Measurements from ENCODE around the gene SNRNP200.
"Not testable (repeated sequence)": the region's sequence is repeated elsewhere in the genome, so short reads cannot be mapped to it uniquely, and the experiment has no call there.

Gene SNRNP200

GRCh38 chr2:96257744-96258143 lies 47.6 kb downstream of the SNRNP200 start:
- H3K9ac ChIP-seq (ENCODE audit: low read length in 5 of 5), result peak overlapping the region in 4 of 5 donors; percentile 48 to 63 (median 53)
- peak overlapping the region; percentile 94 for H3K27ac ChIP-seq (ENCODE audit: low read depth, low read length)
- H3K4me3 ChIP-seq (ENCODE audit: low read depth in 1 of 5, low read length in 5 of 5), result peak overlapping the region in 1 of 5 donors; percentile 14
- H3K36me3 ChIP-seq (ENCODE audit: control insufficient read depth in 5 of 5, insufficient read depth in 5 of 5, low read length in 5 of 5), result peaks cover 3 to 47% (median 33%) of the 10 kb centered on the region in 5 donors
- not testable (repeated sequence) for H3K27me3 ChIP-seq (ENCODE audit: control insufficient read depth in 5 of 5, insufficient read depth in 4 of 5, low read length in 5 of 5); H3K9me3 ChIP-seq (ENCODE audit: control insufficient read depth in 5 of 5, low read length in 5 of 5)
- peaks cover 30 to 84% (median 70%) of the 10 kb centered on the region in 5 donors for H3K4me1 ChIP-seq (ENCODE audit: control insufficient read depth in 5 of 5, insufficient read depth in 5 of 5, low read length in 5 of 5)

- Histone ChIP-seq H3K9me3 (ENCODE audit: control insufficient read depth in 5 of 5, low read length in 5 of 5) (no peaks in the 10 kb centered on the region), H3K4me3 (ENCODE audit: low read depth in 1 of 5, low read length in 5 of 5) (no peak overlapping the region), H3K9ac (ENCODE audit: low read length in 5 of 5) (peak overlapping the region in 1 of 5 donors; percentile 45), H3K27ac (ENCODE audit: low read depth, low read length) (peak overlapping the region; percentile 94), H3K27me3 (ENCODE audit: control insufficient read depth in 5 of 5, insufficient read depth in 4 of 5, low read length in 5 of 5) (no peaks in the 10 kb centered on the region), H3K36me3 (ENCODE audit: control insufficient read depth in 5 of 5, insufficient read depth in 5 of 5, low read length in 5 of 5) (peaks cover 3 to 52% (median 42%) of the 10 kb centered on the region in 5 donors), H3K4me1 (ENCODE audit: control insufficient read depth in 5 of 5, insufficient read depth in 5 of 5, low read length in 5 of 5) (peaks cover 33 to 82% (median 73%) of the 10 kb centered on the region in 5 donors)
Observed at GRCh38 chr2:96256611-96257113, 48.7 kb downstream of the SNRNP200 start.

GRCh38 chr2:96254571-96254970 lies 50.8 kb downstream of the SNRNP200 start:
- Histone ChIP-seq H3K9ac (ENCODE audit: low read length in 5 of 5) (peak overlapping the region in 1 of 5 donors; percentile 6), H3K9me3 (ENCODE audit: control insufficient read depth in 5 of 5, low read length in 5 of 5) (no peaks in the 10 kb centered on the region), H3K36me3 (ENCODE audit: control insufficient read depth in 5 of 5, insufficient read depth in 5 of 5, low read length in 5 of 5) (peaks cover 3 to 50% (median 40%) of the 10 kb centered on the region in 5 donors), H3K4me3 (ENCODE audit: low read depth in 1 of 5, low read length in 5 of 5) (no peak overlapping the region), H3K4me1 (ENCODE audit: control insufficient read depth in 5 of 5, insufficient read depth in 5 of 5, low read length in 5 of 5) (peaks cover 25 to 77% (median 65%) of the 10 kb centered on the region in 5 donors), H3K27ac (ENCODE audit: low read depth, low read length) (peak overlapping the region; percentile 5), H3K27me3 (ENCODE audit: control insufficient read depth in 5 of 5, insufficient read depth in 4 of 5, low read length in 5 of 5) (no peaks in the 10 kb centered on the region)

GRCh38 chr2:96253006-96253405 lies 52.3 kb downstream of the SNRNP200 start:
- no peak overlapping the region for H3K27ac ChIP-seq (ENCODE audit: low read depth, low read length)
- H3K36me3 ChIP-seq (ENCODE audit: control insufficient read depth in 5 of 5, insufficient read depth in 5 of 5, low read length in 5 of 5), result peaks cover 3 to 46% (median 38%) of the 10 kb centered on the region in 5 donors
- no peak overlapping the region for H3K9ac ChIP-seq (ENCODE audit: low read length in 5 of 5)
- no peak overlapping the region for H3K4me3 ChIP-seq (ENCODE audit: low read depth in 1 of 5, low read length in 5 of 5)
- peaks cover 12 to 65% (median 53%) of the 10 kb centered on the region in 5 donors for H3K4me1 ChIP-seq (ENCODE audit: control insufficient read depth in 5 of 5, insufficient read depth in 5 of 5, low read length in 5 of 5)
- H3K9me3 ChIP-seq (ENCODE audit: control insufficient read depth in 5 of 5, low read length in 5 of 5), result no peaks in the 10 kb centered on the region
- no peaks in the 10 kb centered on the region for H3K27me3 ChIP-seq (ENCODE audit: control insufficient read depth in 5 of 5, insufficient read depth in 4 of 5, low read length in 5 of 5)

GRCh38 chr2:96252526-96252925 lies 52.8 kb downstream of the SNRNP200 start:
- peaks cover 3 to 46% (median 38%) of the 10 kb centered on the region in 5 donors for H3K36me3 ChIP-seq (ENCODE audit: control insufficient read depth in 5 of 5, insufficient read depth in 5 of 5, low read length in 5 of 5)
- H3K4me3 ChIP-seq (ENCODE audit: low read depth in 1 of 5, low read length in 5 of 5), result no peak overlapping the region
- no peak overlapping the region for H3K27ac ChIP-seq (ENCODE audit: low read depth, low read length)
- H3K9ac ChIP-seq (ENCODE audit: low read length in 5 of 5), result peak overlapping the region in 1 of 5 donors; percentile 2
- no peaks in the 10 kb centered on the region for H3K27me3 ChIP-seq (ENCODE audit: control insufficient read depth in 5 of 5, insufficient read depth in 4 of 5, low read length in 5 of 5)
- H3K4me1 ChIP-seq (ENCODE audit: control insufficient read depth in 5 of 5, insufficient read depth in 5 of 5, low read length in 5 of 5), result peaks cover 10 to 61% (median 48%) of the 10 kb centered on the region in 5 donors
- H3K9me3 ChIP-seq (ENCODE audit: control insufficient read depth in 5 of 5, low read length in 5 of 5), result no peaks in the 10 kb centered on the region

GRCh38 chr2:96251721-96252292 lies 53.5 kb downstream of the SNRNP200 start:
- Histone ChIP-seq H3K9ac (ENCODE audit: low read length in 5 of 5) (no peak overlapping the region), H3K27ac (ENCODE audit: low read depth, low read length) (peak overlapping the region; percentile 44), H3K4me3 (ENCODE audit: low read depth in 1 of 5, low read length in 5 of 5) (no peak overlapping the region), H3K36me3 (ENCODE audit: control insufficient read depth in 5 of 5, insufficient read depth in 5 of 5, low read length in 5 of 5) (peaks cover 3 to 46% (median 38%) of the 10 kb centered on the region in 5 donors), H3K9me3 (ENCODE audit: control insufficient read depth in 5 of 5, low read length in 5 of 5) (no peaks in the 10 kb centered on the region), H3K27me3 (ENCODE audit: control insufficient read depth in 5 of 5, insufficient read depth in 4 of 5, low read length in 5 of 5) (no peaks in the 10 kb centered on the region), H3K4me1 (ENCODE audit: control insufficient read depth in 5 of 5, insufficient read depth in 5 of 5, low read length in 5 of 5) (peaks cover 10 to 58% (median 43%) of the 10 kb centered on the region in 5 donors)

- H3K9me3 ChIP-seq (ENCODE audit: control insufficient read depth in 5 of 5, low read length in 5 of 5), result no peaks in the 10 kb centered on the region
- peaks cover 2 to 37% (median 35%) of the 10 kb centered on the region in 5 donors for H3K36me3 ChIP-seq (ENCODE audit: control insufficient read depth in 5 of 5, insufficient read depth in 5 of 5, low read length in 5 of 5)
- no peak overlapping the region for H3K9ac ChIP-seq (ENCODE audit: low read length in 5 of 5)
- no peak overlapping the region for H3K4me3 ChIP-seq (ENCODE audit: low read depth in 1 of 5, low read length in 5 of 5)
- peaks cover 12 to 63% (median 53%) of the 10 kb centered on the region in 5 donors for H3K4me1 ChIP-seq (ENCODE audit: control insufficient read depth in 5 of 5, insufficient read depth in 5 of 5, low read length in 5 of 5)
- no peaks in the 10 kb centered on the region for H3K27me3 ChIP-seq (ENCODE audit: control insufficient read depth in 5 of 5, insufficient read depth in 4 of 5, low read length in 5 of 5)
- H3K27ac ChIP-seq (ENCODE audit: low read depth, low read length), result peak overlapping the region; percentile 44
Observed at GRCh38 chr2:96250188-96250587, 55.2 kb downstream of the SNRNP200 start.

GRCh38 chr2:96249654-96250053 lies 55.7 kb downstream of the SNRNP200 start:
- peak overlapping the region; percentile 44 for H3K27ac ChIP-seq (ENCODE audit: low read depth, low read length)

GRCh38 chr2:96248624-96249023 lies 56.7 kb downstream of the SNRNP200 start:
- peaks cover 4 to 53% (median 45%) of the 10 kb centered on the region in 5 donors for H3K4me1 ChIP-seq (ENCODE audit: control insufficient read depth in 5 of 5, insufficient read depth in 5 of 5, low read length in 5 of 5)

More at GRCh38 chr2:96249654-96250053, 55.7 kb downstream of the SNRNP200 start:
- Histone ChIP-seq H3K36me3 (ENCODE audit: control insufficient read depth in 5 of 5, insufficient read depth in 5 of 5, low read length in 5 of 5) (peaks cover 0 to 31% (median 30%) of the 10 kb centered on the region in 5 donors), H3K4me1 (ENCODE audit: control insufficient read depth in 5 of 5, insufficient read depth in 5 of 5, low read length in 5 of 5) (peaks cover 7 to 62% (median 52%) of the 10 kb centered on the region in 5 donors), H3K9me3 (ENCODE audit: control insufficient read depth in 5 of 5, low read length in 5 of 5) (no peaks in the 10 kb centered on the region), H3K4me3 (ENCODE audit: low read depth in 1 of 5, low read length in 5 of 5) (no peak overlapping the region), H3K27me3 (ENCODE audit: control insufficient read depth in 5 of 5, insufficient read depth in 4 of 5, low read length in 5 of 5) (no peaks in the 10 kb centered on the region), H3K9ac (ENCODE audit: low read length in 5 of 5) (peak overlapping the region in 1 of 5 donors; percentile 26)

GRCh38 chr2:96247896-96248295 lies 57.5 kb downstream of the SNRNP200 start:
- Histone ChIP-seq H3K27me3 (ENCODE audit: control insufficient read depth in 5 of 5, insufficient read depth in 4 of 5, low read length in 5 of 5) (no peaks in the 10 kb centered on the region), H3K36me3 (ENCODE audit: control insufficient read depth in 5 of 5, insufficient read depth in 5 of 5, low read length in 5 of 5) (peaks cover 0 to 14% (median 12%) of the 10 kb centered on the region in 5 donors), H3K27ac (ENCODE audit: low read depth, low read length) (no peak overlapping the region), H3K4me3 (ENCODE audit: low read depth in 1 of 5, low read length in 5 of 5) (no peak overlapping the region), H3K9ac (ENCODE audit: low read length in 5 of 5) (no peak overlapping the region), H3K9me3 (ENCODE audit: control insufficient read depth in 5 of 5, low read length in 5 of 5) (no peaks in the 10 kb centered on the region), H3K4me1 (ENCODE audit: control insufficient read depth in 5 of 5, insufficient read depth in 5 of 5, low read length in 5 of 5) (peaks cover 4 to 53% (median 43%) of the 10 kb centered on the region in 5 donors)

More at GRCh38 chr2:96248624-96249023, 56.7 kb downstream of the SNRNP200 start:
- Histone ChIP-seq H3K27ac (ENCODE audit: low read depth, low read length) (no peak overlapping the region), H3K4me3 (ENCODE audit: low read depth in 1 of 5, low read length in 5 of 5) (no peak overlapping the region), H3K27me3 (ENCODE audit: control insufficient read depth in 5 of 5, insufficient read depth in 4 of 5, low read length in 5 of 5) (no peaks in the 10 kb centered on the region), H3K36me3 (ENCODE audit: control insufficient read depth in 5 of 5, insufficient read depth in 5 of 5, low read length in 5 of 5) (peaks cover 0 to 21% (median 20%) of the 10 kb centered on the region in 5 donors), H3K9ac (ENCODE audit: low read length in 5 of 5) (no peak overlapping the region), H3K9me3 (ENCODE audit: control insufficient read depth in 5 of 5, low read length in 5 of 5) (no peaks in the 10 kb centered on the region)
